Astrocyte (in vitro differentiated cells and primary cell): Measurements from ENCODE around the gene TGM3. TPM values are rescaled to one million over a fixed set of nuclear protein-coding genes. Genes with fewer than 3 reads are reported as not detected.

Source experiments
- DNase-seq: peaks from one replicate; pipeline ENCODE4 v3.0.0-alpha.2; 2010; ENCODE audit warnings: low read depth
- FAIRE-seq: peaks from 2 replicates; lab custom pipeline; 2011; peaks lifted over from hg19 to GRCh38; lab: Jason Lieb, UNC
- H2AFZ ChIP-seq: 2 replicates; pipeline ENCODE4 v1.6.0; 2012; ENCODE audit warnings: low read depth, low read length, inconsistent platforms
- H3K27ac ChIP-seq: 2 replicates; pipeline ENCODE4 v1.5.1; 2011; ENCODE audit warnings: low read depth, low read length, inconsistent platforms
- H3K27me3 ChIP-seq: 2 replicates; pipeline ENCODE4 v1.6.0; 2011; ENCODE audit warnings: low read length, inconsistent platforms; ENCODE audit not compliant: insufficient read depth
- H3K36me3 ChIP-seq: 2 replicates; pipeline ENCODE4 v1.5.1; 2011; ENCODE audit warnings: low read length, inconsistent platforms; ENCODE audit not compliant: insufficient read depth
- H3K4me1 ChIP-seq: 2 replicates; pipeline ENCODE4 v1.5.1; 2011; ENCODE audit warnings: low read length, inconsistent platforms; ENCODE audit not compliant: insufficient read depth
- H3K4me2 ChIP-seq: 2 replicates; pipeline ENCODE4 v1.6.0; 2012; ENCODE audit warnings: low read length, inconsistent platforms
- H3K4me3 ChIP-seq: 2 replicates; pipeline ENCODE4 v1.5.1; 2011; ENCODE audit warnings: low read depth, mild to moderate bottlenecking, low read length, inconsistent platforms; ENCODE audit not compliant: insufficient read depth
- H3K79me2 ChIP-seq: 2 replicates; pipeline ENCODE4 v1.6.0; 2012; ENCODE audit warnings: mild to moderate bottlenecking, low read length, inconsistent platforms; ENCODE audit not compliant: insufficient read depth
- H3K9ac ChIP-seq: 2 replicates; pipeline ENCODE4 v1.6.0; 2012; ENCODE audit warnings: mild to moderate bottlenecking, low read length, inconsistent platforms
- H3K9me3 ChIP-seq: 2 replicates; pipeline ENCODE4 v1.5.1; 2012; ENCODE audit warnings: low read depth, mild to moderate bottlenecking, low read length, inconsistent platforms; ENCODE audit not compliant: insufficient read depth
- H4K20me1 ChIP-seq: 2 replicates; pipeline ENCODE4 v1.6.0; 2012; ENCODE audit warnings: low read length, inconsistent platforms; ENCODE audit not compliant: insufficient read depth
- H3K27ac Mint-ChIP-seq: one replicate; pipeline ENCODE4 v1.8.0; 2021; ENCODE audit warnings: mild to moderate bottlenecking, mixed read lengths; ENCODE audit not compliant: unreplicated experiment
- H3K27me3 Mint-ChIP-seq: one replicate; pipeline ENCODE4 v1.8.0; 2021; ENCODE audit warnings: low read depth, mixed read lengths; ENCODE audit not compliant: unreplicated experiment
- H3K36me3 Mint-ChIP-seq: one replicate; pipeline ENCODE4 v1.8.0; 2021; ENCODE audit warnings: low read depth, mixed read lengths; ENCODE audit not compliant: unreplicated experiment
- H3K4me1 Mint-ChIP-seq: one replicate; pipeline ENCODE4 v1.8.0; 2021; ENCODE audit warnings: low read depth, mixed read lengths; ENCODE audit not compliant: unreplicated experiment
- H3K4me3 Mint-ChIP-seq: one replicate; pipeline ENCODE4 v1.8.0; 2021; ENCODE audit warnings: mild to moderate bottlenecking, moderate library complexity, mixed read lengths; ENCODE audit not compliant: unreplicated experiment
- H3K9me3 Mint-ChIP-seq: one replicate; pipeline ENCODE4 v1.8.0; 2021; ENCODE audit warnings: mild to moderate bottlenecking, mixed read lengths; ENCODE audit not compliant: unreplicated experiment
- EZH2 ChIP-seq: IDR thresholded peaks from 2 replicates; pipeline ENCODE4 v1.6.1; 2012; ENCODE audit warnings: mild to moderate bottlenecking, low read length, inconsistent platforms; ENCODE audit not compliant: insufficient read depth
- total RNA-seq: library from RNA; stranded (reverse); gene quantifications from 2 replicates; pipeline ENCODE4 v1.2.1, GENCODE V29; 2021
- TF ChIP-seq, protein P1 (sequence below): IDR thresholded peaks from 2 replicates; pipeline ENCODE4 v1.5.1; 2011; ENCODE audit warnings: low read depth, mild to moderate bottlenecking, inconsistent platforms, low read length, moderate library complexity; ENCODE audit not compliant: insufficient read depth

Gene TGM3
- total RNA-seq, 1 donor from 2014 or later, result not detected

DNA sequence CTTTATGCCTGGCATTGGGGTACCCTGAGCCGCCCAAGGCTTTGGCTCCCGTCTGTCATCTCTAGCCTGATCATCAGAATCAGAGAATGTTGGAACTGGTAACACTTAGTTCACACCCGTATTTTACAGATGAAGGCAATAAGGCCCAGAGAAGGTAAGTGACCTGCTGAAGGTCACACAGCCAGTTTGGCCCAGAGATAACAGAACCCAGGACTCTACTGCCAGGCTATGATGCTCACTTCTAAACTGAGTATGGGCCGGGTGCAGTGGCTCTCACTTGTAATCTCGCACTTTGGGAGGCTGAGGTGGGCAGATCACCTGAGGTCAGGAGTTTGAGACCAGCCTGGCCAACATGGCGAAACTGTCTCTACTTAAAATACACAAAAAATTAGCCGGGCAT, 83.1 kb downstream of the TGM3 start:
- Mint-ChIP-seq H3K27me3 (peaks cover 15% of the 10 kb centered on the region), H3K36me3 (no peaks in the 10 kb centered on the region), H3K4me3 (no peak overlapping the region), H3K27ac (no peak overlapping the region), H3K9me3 (no peaks in the 10 kb centered on the region), H3K4me1 (no peaks in the 10 kb centered on the region)
- FAIRE-seq, result no peak
- H2AFZ ChIP-seq, result no peak overlapping the region
- no peak overlapping the region for H3K4me3 ChIP-seq
- H3K36me3 ChIP-seq, result no peaks in the 10 kb centered on the region
- DNase-seq, result no peak
- no peaks in the 10 kb centered on the region for H3K9me3 ChIP-seq
- no peaks in the 10 kb centered on the region for H4K20me1 ChIP-seq
- no peak overlapping the region for H3K4me2 ChIP-seq
- no peak overlapping the region for H3K27ac ChIP-seq
- no peak for TF ChIP-seq EZH2
- TF ChIP-seq, protein P1, sequence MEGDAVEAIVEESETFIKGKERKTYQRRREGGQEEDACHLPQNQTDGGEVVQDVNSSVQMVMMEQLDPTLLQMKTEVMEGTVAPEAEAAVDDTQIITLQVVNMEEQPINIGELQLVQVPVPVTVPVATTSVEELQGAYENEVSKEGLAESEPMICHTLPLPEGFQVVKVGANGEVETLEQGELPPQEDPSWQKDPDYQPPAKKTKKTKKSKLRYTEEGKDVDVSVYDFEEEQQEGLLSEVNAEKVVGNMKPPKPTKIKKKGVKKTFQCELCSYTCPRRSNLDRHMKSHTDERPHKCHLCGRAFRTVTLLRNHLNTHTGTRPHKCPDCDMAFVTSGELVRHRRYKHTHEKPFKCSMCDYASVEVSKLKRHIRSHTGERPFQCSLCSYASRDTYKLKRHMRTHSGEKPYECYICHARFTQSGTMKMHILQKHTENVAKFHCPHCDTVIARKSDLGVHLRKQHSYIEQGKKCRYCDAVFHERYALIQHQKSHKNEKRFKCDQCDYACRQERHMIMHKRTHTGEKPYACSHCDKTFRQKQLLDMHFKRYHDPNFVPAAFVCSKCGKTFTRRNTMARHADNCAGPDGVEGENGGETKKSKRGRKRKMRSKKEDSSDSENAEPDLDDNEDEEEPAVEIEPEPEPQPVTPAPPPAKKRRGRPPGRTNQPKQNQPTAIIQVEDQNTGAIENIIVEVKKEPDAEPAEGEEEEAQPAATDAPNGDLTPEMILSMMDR, result no peak
- H3K27me3 ChIP-seq, result no peaks in the 10 kb centered on the region
- H3K79me2 ChIP-seq, result no peaks in the 10 kb centered on the region
- no peak overlapping the region for H3K9ac ChIP-seq
- H3K4me1 ChIP-seq, result no peaks in the 10 kb centered on the region

GRCh38 chr20:2379511-2380229, 83.9 kb downstream of the TGM3 start:
- Histone ChIP-seq H3K79me2 (no peaks in the 10 kb centered on the region), H2AFZ (no peak overlapping the region), H3K36me3 (no peaks in the 10 kb centered on the region), H3K4me1 (no peaks in the 10 kb centered on the region), H3K27me3 (no peaks in the 10 kb centered on the region), H3K27ac (no peak overlapping the region), H3K9ac (no peak overlapping the region), H4K20me1 (no peaks in the 10 kb centered on the region), H3K4me3 (no peak overlapping the region), H3K9me3 (no peaks in the 10 kb centered on the region), H3K4me2 (no peak overlapping the region)
- no peak overlapping the region for H3K27ac Mint-ChIP-seq
- DNase-seq, result no peak
- H3K9me3 Mint-ChIP-seq, result no peaks in the 10 kb centered on the region
- TF ChIP-seq, protein P1, result no peak
- TF ChIP-seq EZH2, result no peak
- FAIRE-seq, result no peak
- H3K27me3 Mint-ChIP-seq, result peaks cover 10% of the 10 kb centered on the region
- peaks cover 2% of the 10 kb centered on the region for H3K36me3 Mint-ChIP-seq
- peaks cover 5% of the 10 kb centered on the region for H3K4me1 Mint-ChIP-seq
- no peak overlapping the region for H3K4me3 Mint-ChIP-seq

DNA sequence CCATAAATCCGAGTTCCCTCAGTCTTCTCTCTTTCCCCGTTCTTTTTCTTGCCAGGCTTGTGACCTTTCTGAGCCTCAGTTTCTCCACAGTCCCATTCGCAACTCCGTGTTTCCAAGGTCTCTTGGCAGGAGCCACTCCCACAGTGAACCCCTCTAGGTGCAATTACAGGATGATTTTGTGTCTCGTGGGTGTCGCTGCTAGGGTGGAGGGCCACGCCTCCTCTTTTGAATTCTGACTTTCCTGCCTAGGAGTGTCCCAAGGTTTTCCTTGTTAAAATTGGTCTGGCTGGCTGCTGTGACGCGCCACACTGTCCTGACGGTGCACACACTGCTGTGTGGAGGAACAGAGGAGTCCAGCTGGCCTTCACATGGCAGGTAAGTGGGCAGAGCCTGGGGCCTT, 84.8 kb downstream of the TGM3 start, which contains the start of gene TGM6:
TSS of gene TGM6 (plus strand) at position 301 of the 400 bp plus-strand sequence. CDS start at position 369, 68 bp downstream.
- Histone ChIP-seq H3K27me3 (no peaks in the 10 kb centered on the region), H3K79me2 (no peaks in the 10 kb centered on the region), H3K9me3 (no peaks in the 10 kb centered on the region), H3K4me3 (no peak within 1 kb of the TSS), H3K9ac (no peak within 1 kb of the TSS), H2AFZ (no peak within 1 kb of the TSS), H3K4me2 (no peak within 1 kb of the TSS), H4K20me1 (no peaks in the 10 kb centered on the region), H3K4me1 (no peaks in the 10 kb centered on the region), H3K27ac (no peak within 1 kb of the TSS), H3K36me3 (no peaks in the 10 kb centered on the region)
- DNase-seq (no peak), FAIRE-seq (no peak)
- Mint-ChIP-seq H3K36me3 (peaks cover 4% of the 10 kb centered on the region), H3K27me3 (peaks cover 10% of the 10 kb centered on the region), H3K4me3 (no peak within 1 kb of the TSS), H3K4me1 (peaks cover 12% of the 10 kb centered on the region), H3K9me3 (no peaks in the 10 kb centered on the region), H3K27ac (no peak within 1 kb of the TSS)
- TF ChIP-seq, protein P1, result no peak
- TF ChIP-seq EZH2, result no peak
